Activated T-helper 17 cell treated with anti-CD3 and anti-CD28 coated beads, Interleukin-2, amount 50 U/mL, for 72 hours (primary cell): ENCODE data around the gene SAE1. TPM values are rescaled to one million over a fixed set of nuclear protein-coding genes. Genes with fewer than 3 reads are reported as not detected.
A peak's percentile ranks its signal among the peaks of the same experiment; 100 is the strongest.
"Not testable (repeated sequence)": the region's sequence is repeated elsewhere in the genome, so short reads cannot be mapped to it uniquely, and the experiment has no call there.

Experiments used
- ATAC-seq: fragments of 150-1000 bp; cut with Tn5 transposase; replicated peaks from 2 replicates; pipeline ENCODE4 v1.10.0; 2021; ENCODE audit warnings: mild to moderate bottlenecking, moderate library complexity
- H3K27ac Mint-ChIP-seq: one replicate; pipeline ENCODE4 v1.8.0; 2022; ENCODE audit warnings: mixed read lengths
- H3K27me3 Mint-ChIP-seq: one replicate; pipeline ENCODE4 v1.8.0; 2022; ENCODE audit warnings: mixed read lengths
- H3K36me3 Mint-ChIP-seq: one replicate; pipeline ENCODE4 v1.8.0; 2022; ENCODE audit warnings: low read depth, mild to moderate bottlenecking, mixed read lengths
- H3K4me1 Mint-ChIP-seq: one replicate; pipeline ENCODE4 v1.8.0; 2022; ENCODE audit warnings: mixed read lengths
- H3K4me3 Mint-ChIP-seq: one replicate; pipeline ENCODE4 v1.8.0; 2022; ENCODE audit warnings: mild to moderate bottlenecking, mixed read lengths
- H3K9me3 Mint-ChIP-seq: one replicate; pipeline ENCODE4 v1.8.0; 2022; ENCODE audit warnings: mixed read lengths
- total RNA-seq, 2 donors: library from RNA; stranded (reverse); gene quantifications; one replicate each; pipeline ENCODE4 v1.2.3, GENCODE V29; 2022

The SAE1 gene
- total RNA-seq, 2 donors from 2014 or later: 151 to 184 TPM

DNA sequence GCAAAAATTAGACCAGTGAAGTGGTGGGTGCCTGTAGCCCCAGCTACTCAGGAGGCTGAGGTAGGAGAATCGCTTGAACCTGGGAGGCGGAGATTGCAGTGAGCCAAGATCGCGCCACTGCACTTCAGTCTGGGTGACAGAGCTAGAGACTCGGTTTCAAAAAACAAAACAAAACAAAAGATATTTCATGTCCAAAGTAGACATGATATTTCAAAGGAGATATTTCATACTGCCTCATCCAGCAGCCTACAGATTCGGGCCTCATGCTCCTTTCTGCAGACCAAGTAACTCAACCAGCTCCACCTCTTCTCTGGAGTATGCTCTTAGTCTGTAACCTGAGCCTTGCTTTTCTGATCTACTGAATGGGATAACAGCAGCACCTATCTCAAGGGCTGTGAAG lies 32.0 kb upstream of the SAE1 start:
- Mint-ChIP-seq H3K4me3 (no peak overlapping the region), H3K36me3 (peaks cover 60% of the 10 kb centered on the region), H3K27me3 (no peaks in the 10 kb centered on the region), H3K9me3 (no peaks in the 10 kb centered on the region), H3K4me1 (peaks cover 32% of the 10 kb centered on the region), H3K27ac (peak overlapping the region; percentile 68)
- no peak for ATAC-seq

DNA sequence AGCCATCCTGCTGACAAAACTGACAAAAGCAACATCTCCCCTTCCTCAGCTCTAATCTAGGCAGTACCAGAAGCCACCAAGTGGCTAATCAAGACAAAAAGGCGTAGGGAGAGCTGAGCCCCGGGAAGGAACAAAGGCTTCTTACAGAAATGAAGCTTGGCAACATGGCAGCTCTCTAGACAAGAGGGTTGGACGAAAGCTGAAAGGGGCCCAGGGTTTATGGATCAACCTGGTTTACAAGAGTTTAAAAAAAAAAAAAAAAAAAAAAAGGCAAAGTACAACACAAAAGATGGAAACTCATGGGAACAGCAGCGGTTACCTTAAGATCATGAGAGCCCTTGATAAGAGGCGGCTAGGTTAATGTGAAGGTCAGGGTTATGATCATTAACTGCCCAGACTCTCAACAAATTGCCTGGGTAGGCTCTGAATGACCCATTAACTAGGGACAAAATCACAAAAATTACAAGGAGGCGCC lies 31.0 kb upstream of the SAE1 start:
- peaks cover 50% of the 10 kb centered on the region for H3K36me3 Mint-ChIP-seq
- H3K4me1 Mint-ChIP-seq: peaks cover 28% of the 10 kb centered on the region
- H3K4me3 Mint-ChIP-seq: no peak overlapping the region
- no peaks in the 10 kb centered on the region for H3K27me3 Mint-ChIP-seq
- no peak overlapping the region for H3K27ac Mint-ChIP-seq
- no peak for ATAC-seq
- H3K9me3 Mint-ChIP-seq: no peaks in the 10 kb centered on the region

DNA sequence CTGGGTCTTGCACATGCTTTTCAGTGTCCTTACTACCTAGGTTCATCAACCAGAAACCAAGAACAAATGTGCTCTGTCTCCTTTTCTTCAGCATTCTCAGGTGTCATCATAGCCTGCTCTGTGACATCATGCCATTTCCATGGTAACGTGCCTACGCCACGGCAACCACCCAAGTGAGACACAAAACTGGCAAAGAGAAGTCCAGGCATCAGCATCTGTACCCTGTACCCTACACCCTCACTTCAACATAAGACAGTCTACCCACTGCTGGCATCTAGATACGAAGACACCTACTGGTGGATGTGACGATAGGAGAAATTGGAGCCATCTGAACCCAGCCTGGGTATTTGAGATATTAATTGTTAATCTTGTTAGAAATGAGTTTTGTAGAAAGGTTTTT lies 30.3 kb upstream of the SAE1 start:
- Mint-ChIP-seq H3K36me3 (peaks cover 46% of the 10 kb centered on the region), H3K27ac (peak overlapping the region; percentile 48), H3K4me3 (no peak overlapping the region), H3K27me3 (no peaks in the 10 kb centered on the region), H3K9me3 (no peaks in the 10 kb centered on the region), H3K4me1 (peaks cover 25% of the 10 kb centered on the region)
- ATAC-seq: peak; percentile 27

DNA sequence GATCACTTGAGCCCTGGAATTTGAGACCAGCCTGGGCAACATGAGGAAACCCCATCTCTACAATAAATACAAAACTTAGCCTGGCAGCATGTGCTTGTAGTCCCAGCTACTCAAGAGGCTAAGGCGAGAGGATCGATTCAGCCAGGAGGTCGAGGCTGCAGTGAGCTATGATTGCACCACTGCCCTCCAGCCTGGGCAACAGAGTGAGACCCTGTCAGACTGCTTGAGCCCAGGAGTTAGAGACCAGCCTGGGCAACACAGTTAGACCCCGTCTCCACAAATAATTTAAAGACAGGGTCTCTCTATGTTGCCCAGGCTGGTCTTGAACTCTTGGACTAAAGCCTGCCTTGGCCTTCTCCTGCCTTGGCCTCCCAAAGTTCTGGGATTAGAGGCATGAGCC lies 29.5 kb upstream of the SAE1 start:
- H3K27ac Mint-ChIP-seq, H3K27me3 Mint-ChIP-seq, ATAC-seq, H3K4me3 Mint-ChIP-seq, H3K9me3 Mint-ChIP-seq: not testable (repeated sequence)
- Mint-ChIP-seq H3K4me1 (peaks cover 28% of the 10 kb centered on the region), H3K36me3 (peaks cover 49% of the 10 kb centered on the region)

DNA sequence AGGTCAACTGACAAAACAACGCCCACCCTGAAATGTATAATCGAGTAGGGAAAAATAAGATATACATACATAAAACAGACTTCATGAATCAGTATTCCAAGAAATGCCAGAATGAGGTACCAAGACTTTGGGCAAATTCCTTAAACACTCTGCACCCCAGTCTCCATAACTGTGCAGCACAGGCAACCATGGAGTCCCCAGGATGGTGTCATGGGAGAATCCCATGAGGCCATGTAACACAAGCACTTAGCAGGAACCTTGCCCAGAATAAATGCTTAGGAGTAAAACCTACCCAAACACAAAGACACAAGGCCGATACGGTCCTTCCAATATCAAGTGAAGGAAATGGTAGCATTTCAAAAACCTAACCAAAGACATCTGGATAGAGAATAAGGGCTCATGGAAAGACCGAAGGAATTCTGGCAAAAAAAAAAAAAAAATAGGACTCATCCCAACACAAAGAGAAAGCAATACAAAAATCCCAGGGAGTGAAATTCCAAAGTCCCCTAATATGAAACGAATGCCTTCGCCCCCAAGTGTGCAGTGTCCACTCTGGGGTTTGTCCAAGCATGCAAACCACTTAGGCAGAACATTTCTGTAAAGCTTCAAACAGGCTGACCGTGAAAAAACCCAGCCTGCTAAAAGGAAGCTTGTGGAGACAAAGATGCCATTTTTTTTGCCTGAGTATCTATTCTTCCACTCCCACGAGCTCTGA lies 28.1 kb upstream of the SAE1 start:
- no peak overlapping the region for H3K4me3 Mint-ChIP-seq
- no peak for ATAC-seq

DNA sequence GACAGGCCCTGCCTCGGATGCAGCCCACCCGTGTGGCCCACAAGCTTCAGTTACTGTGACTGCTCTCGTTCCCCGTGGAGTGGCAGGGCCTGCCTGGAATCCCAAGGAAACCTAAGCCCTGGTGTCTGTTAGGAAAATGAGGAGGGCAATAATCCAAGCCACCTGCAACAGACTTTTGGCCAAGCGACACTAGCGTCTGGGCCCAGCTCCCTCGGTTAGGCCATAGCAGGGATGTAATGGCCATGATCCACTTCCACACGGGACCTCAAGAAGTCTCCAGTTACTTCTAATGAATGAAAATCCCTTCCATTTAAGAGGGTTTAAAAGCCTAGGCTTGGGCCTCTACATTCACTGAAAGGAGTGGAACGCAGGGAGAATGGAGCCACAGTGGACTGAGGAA lies 26.0 kb upstream of the SAE1 start:
- Mint-ChIP-seq H3K9me3 (no peaks in the 10 kb centered on the region), H3K4me3 (no peak overlapping the region), H3K36me3 (peaks cover 65% of the 10 kb centered on the region), H3K27me3 (no peaks in the 10 kb centered on the region), H3K4me1 (peaks cover 30% of the 10 kb centered on the region), H3K27ac (no peak overlapping the region)
- ATAC-seq: no peak

More for the DNA sequence above, 28.1 kb upstream of the SAE1 start:
- peaks cover 50% of the 10 kb centered on the region for H3K36me3 Mint-ChIP-seq
- H3K4me1 Mint-ChIP-seq: peaks cover 24% of the 10 kb centered on the region
- no peaks in the 10 kb centered on the region for H3K9me3 Mint-ChIP-seq
- no peak overlapping the region for H3K27ac Mint-ChIP-seq
- no peaks in the 10 kb centered on the region for H3K27me3 Mint-ChIP-seq

DNA sequence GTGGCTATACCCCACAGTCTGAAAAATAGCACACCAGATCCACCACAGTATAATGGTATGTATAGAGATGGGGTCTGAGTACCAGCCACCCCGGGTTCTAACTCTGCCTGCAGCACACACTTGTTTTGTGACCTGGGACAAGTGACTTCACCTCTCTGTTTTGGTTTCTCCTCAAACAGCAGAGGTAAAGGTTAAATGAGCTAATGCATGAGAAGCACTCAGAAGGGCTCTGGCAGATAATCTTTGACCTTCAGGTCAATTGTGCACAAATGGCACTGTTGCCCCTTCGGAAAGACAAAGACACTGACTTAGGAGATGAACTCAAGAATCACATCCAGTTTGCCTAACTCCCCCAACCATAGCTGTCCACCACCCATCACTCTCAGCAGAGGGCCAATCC lies 24.8 kb upstream of the SAE1 start:
- Mint-ChIP-seq H3K27me3 (no peaks in the 10 kb centered on the region), H3K4me1 (peaks cover 30% of the 10 kb centered on the region), H3K36me3 (peaks cover 70% of the 10 kb centered on the region), H3K27ac (peak overlapping the region; percentile 99), H3K4me3 (peak overlapping the region; percentile 93), H3K9me3 (no peaks in the 10 kb centered on the region)
- peak; percentile 25 for ATAC-seq

DNA sequence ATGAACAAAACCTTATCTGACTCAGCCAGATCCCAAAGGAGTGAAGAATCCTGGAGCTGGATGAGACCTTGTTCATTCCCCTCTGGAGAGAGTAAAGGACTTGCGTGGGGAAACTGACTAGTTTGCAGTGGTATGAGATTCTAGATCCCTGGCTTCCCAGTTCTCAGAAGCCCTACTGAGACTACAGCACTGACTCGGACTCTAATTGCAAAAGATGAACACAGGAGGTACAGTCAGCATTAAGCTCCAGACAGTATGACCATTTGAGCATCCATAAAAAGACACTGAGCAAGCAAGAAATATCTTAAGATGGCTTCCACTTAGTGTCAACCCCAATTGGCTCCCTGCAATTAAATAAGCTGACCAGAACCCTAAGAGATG lies 23.8 kb upstream of the SAE1 start:
- Mint-ChIP-seq H3K27ac (peak overlapping the region; percentile 99), H3K4me1 (peaks cover 30% of the 10 kb centered on the region), H3K36me3 (peaks cover 80% of the 10 kb centered on the region), H3K4me3 (peak overlapping the region; percentile 93), H3K9me3 (no peaks in the 10 kb centered on the region), H3K27me3 (no peaks in the 10 kb centered on the region)
- peak; percentile 10 for ATAC-seq

DNA sequence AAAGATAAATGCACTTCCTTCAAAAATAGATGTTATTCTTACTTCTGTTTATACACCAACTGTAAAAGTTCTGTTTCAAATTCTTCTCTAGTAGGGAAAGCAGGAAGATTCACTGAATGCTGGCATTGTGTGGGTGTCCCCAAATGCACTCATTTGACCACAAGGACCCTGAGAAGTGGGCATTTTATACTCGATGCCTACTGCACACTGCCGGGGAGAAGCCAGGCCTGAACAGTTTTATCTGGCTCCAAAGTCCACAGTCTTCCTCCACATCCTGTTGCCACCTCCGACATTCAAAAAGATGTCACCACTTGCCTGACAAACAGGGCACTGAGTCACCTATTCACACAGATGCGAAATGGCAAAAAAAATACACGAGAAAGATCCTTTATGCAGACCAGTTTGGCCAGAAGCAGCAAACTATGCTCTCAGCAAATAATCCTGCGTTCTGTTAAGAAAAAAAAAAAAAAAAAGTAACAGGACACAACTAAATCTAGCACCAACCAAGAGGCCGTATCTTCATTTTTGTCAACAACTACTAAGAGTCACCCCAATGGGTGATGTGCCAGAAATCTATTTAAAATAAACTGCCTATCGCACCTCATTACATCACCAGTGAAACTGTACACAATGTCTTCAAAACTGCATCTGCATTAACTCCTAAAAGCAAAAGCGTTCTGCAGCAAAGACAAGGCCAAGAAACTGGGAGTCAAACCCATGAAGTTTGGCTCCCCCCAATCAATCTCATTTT lies 23.3 kb upstream of the SAE1 start:
- Mint-ChIP-seq H3K36me3 (peaks cover 77% of the 10 kb centered on the region), H3K27ac (peak overlapping the region; percentile 99), H3K4me1 (peaks cover 30% of the 10 kb centered on the region), H3K27me3 (no peaks in the 10 kb centered on the region), H3K4me3 (peak overlapping the region; percentile 93), H3K9me3 (no peaks in the 10 kb centered on the region)
- ATAC-seq: peak; percentile 63

DNA sequence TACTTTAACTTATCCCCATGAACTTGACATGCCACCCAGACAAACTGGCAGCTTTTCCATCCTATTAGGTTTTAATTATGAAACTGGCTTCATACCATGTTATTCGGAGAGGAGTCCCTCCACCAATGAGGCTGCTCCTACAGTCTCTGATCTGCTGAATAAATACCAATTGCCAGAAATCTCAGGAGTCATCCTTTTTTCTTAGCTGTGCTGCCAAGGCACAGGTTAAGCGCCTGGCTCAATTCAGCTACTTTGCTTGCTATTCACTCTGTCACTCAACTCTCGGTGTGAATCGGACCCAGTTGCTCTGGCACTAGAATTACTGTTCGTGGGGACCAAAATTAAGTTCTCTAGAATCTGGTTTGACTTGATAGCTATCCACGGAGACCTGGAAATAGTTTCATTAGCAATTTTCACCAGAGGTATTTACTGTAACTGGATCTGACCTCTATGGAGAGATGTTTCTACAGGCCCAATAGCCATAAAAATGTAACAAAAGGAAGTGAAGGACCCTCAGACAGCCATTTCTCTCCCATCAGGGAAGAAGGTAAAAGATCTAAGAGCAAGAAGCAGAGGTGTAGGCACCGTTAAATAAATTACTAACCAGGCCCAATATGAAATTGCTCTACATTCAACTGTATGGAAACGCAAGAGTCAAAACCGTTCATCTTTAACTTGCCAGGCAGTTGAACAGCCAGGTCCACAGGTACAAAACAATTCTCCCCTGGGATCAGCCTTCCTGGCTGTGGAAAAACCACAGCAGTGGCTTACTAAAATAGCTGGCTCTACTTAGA lies 22.5 kb upstream of the SAE1 start:
- Mint-ChIP-seq H3K9me3 (no peaks in the 10 kb centered on the region), H3K27ac (peak overlapping the region; percentile 99), H3K36me3 (peaks cover 75% of the 10 kb centered on the region), H3K27me3 (no peaks in the 10 kb centered on the region), H3K4me1 (peaks cover 30% of the 10 kb centered on the region), H3K4me3 (peak overlapping the region; percentile 93)
- ATAC-seq: peak; percentile 2

DNA sequence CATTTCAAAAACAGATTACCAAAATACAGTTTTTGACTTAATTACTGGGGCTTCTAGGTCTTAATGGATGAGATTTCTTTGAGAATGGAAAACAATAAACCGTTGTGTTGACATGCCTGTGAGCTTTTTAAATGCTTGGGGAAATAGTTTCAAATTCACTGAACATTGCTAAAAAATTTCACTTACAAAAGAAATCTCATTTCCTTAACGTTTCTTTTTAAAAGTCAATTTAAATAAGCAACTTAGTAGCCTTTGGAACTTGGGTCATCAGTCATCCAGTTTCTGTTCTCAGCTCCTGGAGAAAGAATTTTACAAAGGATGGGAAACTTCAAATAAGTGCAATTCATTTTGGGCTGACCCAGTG lies 21.5 kb upstream of the SAE1 start:
- H3K36me3 Mint-ChIP-seq: peaks cover 79% of the 10 kb centered on the region
- no peak for ATAC-seq

DNA sequence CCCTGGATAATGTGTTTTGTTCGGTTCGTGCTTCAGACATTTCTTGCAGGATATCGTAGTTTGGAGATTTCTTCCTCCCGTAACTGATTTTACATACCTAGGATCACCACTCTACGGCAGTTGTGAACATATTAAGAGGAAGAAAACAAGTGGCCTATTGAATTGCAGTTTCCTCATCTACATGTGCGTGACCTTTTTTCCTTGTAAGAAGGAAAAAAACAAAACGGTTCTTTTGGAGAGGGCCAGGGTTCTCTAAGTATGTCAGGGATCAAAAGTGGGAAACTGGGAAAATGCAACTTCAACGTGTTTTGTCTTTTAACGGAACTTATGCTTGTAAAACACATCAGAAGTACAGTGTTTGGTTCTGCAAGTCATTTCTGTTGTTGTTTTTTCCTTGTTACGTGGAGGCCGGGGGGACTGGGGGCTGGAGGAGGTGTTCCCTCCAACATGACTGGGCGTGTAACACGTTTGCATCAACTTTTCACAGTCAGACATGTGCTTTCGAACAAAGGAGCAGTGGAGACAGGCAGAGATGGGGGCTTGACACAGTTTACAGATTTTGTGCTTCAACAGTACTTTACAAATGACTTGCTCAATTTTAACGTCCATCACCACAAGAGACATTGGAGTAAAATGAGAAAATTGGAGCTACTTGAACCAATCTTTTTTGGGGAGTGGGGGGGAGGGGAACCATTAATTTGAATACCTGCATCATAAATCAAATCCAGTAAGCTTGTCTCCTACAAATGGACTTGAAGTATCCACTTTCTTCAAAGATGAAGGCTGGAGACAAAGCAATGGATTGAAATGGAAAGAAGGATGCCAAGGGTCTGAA lies 20.9 kb upstream of the SAE1 start:
- Mint-ChIP-seq H3K36me3 (peaks cover 79% of the 10 kb centered on the region), H3K27ac (peak overlapping the region; percentile 99)

More for the DNA sequence above, 21.5 kb upstream of the SAE1 start:
- Mint-ChIP-seq H3K27ac (peak overlapping the region; percentile 99), H3K4me3 (peak overlapping the region; percentile 93), H3K9me3 (no peaks in the 10 kb centered on the region), H3K27me3 (no peaks in the 10 kb centered on the region), H3K4me1 (peaks cover 30% of the 10 kb centered on the region)

DNA sequence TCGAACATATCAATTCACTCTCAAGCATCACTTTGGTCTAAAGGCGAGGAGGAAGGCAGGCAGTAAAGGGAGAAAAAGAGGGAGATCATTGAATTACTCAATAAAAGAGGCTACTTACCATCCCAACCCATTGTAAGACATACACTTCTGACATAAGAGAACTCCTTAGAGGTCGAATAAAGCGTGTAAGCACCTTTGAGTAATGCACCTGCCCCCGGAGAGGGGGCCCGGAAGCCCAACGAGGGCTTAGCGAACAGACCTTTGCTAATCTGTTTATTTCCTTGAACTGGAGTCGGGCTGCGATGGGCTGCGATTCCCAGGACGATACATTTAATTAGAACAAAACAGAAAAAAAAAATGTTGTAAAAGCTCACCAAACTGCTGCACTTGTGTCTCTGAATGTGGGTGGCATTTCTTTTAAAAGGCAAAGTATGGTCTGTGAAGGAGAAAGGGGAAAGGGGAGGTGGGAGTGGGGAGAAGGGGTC lies 20.1 kb upstream of the SAE1 start:
- H3K4me3 Mint-ChIP-seq: peak overlapping the region; percentile 93
- H3K36me3 Mint-ChIP-seq: peaks cover 74% of the 10 kb centered on the region
- H3K27ac Mint-ChIP-seq: peak overlapping the region; percentile 99
- no peaks in the 10 kb centered on the region for H3K9me3 Mint-ChIP-seq
- H3K27me3 Mint-ChIP-seq: no peaks in the 10 kb centered on the region
- ATAC-seq: no peak
- H3K4me1 Mint-ChIP-seq: peaks cover 28% of the 10 kb centered on the region

More for the DNA sequence above, 20.9 kb upstream of the SAE1 start:
- ATAC-seq: peak; percentile 9
- H3K4me3 Mint-ChIP-seq: peak overlapping the region; percentile 93
- no peaks in the 10 kb centered on the region for H3K27me3 Mint-ChIP-seq
- peaks cover 30% of the 10 kb centered on the region for H3K4me1 Mint-ChIP-seq
- no peaks in the 10 kb centered on the region for H3K9me3 Mint-ChIP-seq
